SJSA1 (cell line): ENCODE data around the gene RALGAPA2. TPM values are rescaled to one million over a fixed set of nuclear protein-coding genes. Genes with fewer than 3 reads are reported as not detected.

ENCODE experiments used
- DNase-seq, 2 experiments: peaks; one replicate each; pipeline ENCODE4 v3.0.0-alpha.2; 2015 to 2020; ENCODE audit warnings: low spot score in 2 of 2, low read depth in 1 of 2
- H3K27ac ChIP-seq: fragments of 250-450 bp; sonication (Bioruptor Pico); 2 replicates; pipeline ENCODE4 v1.5.1; 2020; ENCODE audit warnings: mild to moderate bottlenecking, moderate library complexity
- H3K27me3 ChIP-seq: fragments of 250-450 bp; sonication (Bioruptor Pico); replicated peaks from 2 replicates; pipeline ENCODE4 v1.5.1; 2020; ENCODE audit warnings: mild to moderate bottlenecking, moderate library complexity
- H3K36me3 ChIP-seq: fragments of 250-450 bp; sonication (Bioruptor Pico); 2 replicates; pipeline ENCODE4 v1.5.1; 2020; ENCODE audit warnings: mild to moderate bottlenecking
- H3K4me1 ChIP-seq: fragments of 250-450 bp; sonication (Bioruptor Pico); replicated peaks from 2 replicates; pipeline ENCODE4 v1.6.1; 2021; ENCODE audit warnings: mild to moderate bottlenecking
- H3K4me3 ChIP-seq: fragments of 250-450 bp; sonication (Bioruptor Pico); 2 replicates; pipeline ENCODE4 v1.5.1; 2020; ENCODE audit warnings: mild to moderate bottlenecking
- H3K9me3 ChIP-seq: fragments of 250-450 bp; sonication (Bioruptor Pico); replicated peaks from 2 replicates; pipeline ENCODE4 v1.5.1; 2020; ENCODE audit warnings: mild to moderate bottlenecking
- total RNA-seq: library from RNA; depleted of rRNA; stranded (reverse); fragments of >200 nt; shearing (Covaris generic); gene quantifications from 2 replicates; pipeline ENCODE4 v1.2.3, GENCODE V29; 2014

Gene RALGAPA2
- total RNA-seq, 1 experiment from 2014 or later, result 5.9 TPM

DNA sequence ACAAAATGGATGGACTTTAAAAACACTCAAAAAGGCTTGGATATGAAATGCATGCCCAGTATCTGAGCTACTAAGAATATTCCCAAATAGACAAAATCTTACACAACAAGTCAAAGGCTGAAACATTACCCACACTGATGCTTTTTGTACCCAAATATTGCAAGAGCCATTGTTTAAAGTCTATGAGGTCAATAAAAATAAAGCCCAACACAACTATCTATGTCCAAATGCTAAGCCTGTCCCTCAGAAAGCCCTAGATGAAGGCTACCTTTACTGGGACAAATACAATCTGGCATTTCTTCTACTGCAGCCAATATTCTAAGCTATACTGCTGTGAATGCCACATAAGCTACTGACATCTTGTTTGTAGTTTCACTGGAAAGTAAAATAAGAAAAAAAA, 54.3 kb downstream of the RALGAPA2 start:
- Histone ChIP-seq H3K4me3 (no peak overlapping the region), H3K27ac (no peak overlapping the region), H3K4me1 (no peaks in the 10 kb centered on the region), H3K9me3 (no peaks in the 10 kb centered on the region), H3K36me3 (no peaks in the 10 kb centered on the region), H3K27me3 (no peaks in the 10 kb centered on the region)
- DNase-seq, result no peak

DNA sequence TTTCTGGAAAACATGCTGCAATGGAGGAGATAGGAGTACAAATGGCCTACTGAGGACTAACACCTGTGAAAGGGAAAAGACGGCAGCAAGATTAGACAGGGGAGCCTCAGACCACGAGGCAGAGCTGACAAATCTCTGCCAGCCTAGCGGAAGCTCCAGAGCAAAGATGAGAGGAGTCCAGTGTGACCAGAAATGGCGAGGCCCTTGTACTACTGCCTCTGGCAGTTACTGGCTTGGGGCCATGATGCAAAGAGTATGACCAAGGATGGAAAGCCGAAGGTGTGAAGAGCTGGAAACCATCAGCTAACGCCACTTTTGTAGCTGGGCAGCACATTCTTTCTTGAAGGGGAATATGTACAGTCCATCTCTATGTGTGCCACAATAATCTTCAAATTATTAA, 55.4 kb downstream of the RALGAPA2 start:
- no peak overlapping the region for H3K4me3 ChIP-seq
- no peaks in the 10 kb centered on the region for H3K36me3 ChIP-seq
- DNase-seq, result no peak

DNA sequence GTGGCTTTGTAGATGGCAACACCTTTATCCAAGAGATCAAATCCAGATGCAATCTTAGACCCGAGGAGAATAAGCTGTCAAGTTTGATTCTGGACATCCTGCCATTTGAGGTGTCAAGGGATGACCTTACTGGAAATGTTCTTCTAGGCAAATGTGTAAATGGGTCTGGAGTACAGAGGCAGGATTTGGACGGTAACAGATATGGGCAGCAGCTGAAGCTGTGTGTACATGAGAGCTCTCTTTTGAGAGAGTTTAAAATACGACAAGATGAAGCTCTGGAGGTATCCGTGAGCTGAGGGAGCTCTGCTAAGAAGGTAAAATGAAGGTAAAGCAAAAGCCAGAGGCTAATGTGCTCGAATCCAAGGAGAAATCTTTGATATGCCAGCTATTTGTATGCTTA, 56.6 kb downstream of the RALGAPA2 start:
- no peaks in the 10 kb centered on the region for H3K36me3 ChIP-seq
- H3K4me1 ChIP-seq, result no peaks in the 10 kb centered on the region
- no peaks in the 10 kb centered on the region for H3K9me3 ChIP-seq
- no peaks in the 10 kb centered on the region for H3K27me3 ChIP-seq
- no peak for DNase-seq
- H3K27ac ChIP-seq, result no peak overlapping the region
- H3K4me3 ChIP-seq, result no peak overlapping the region

More for the DNA sequence above, 55.4 kb downstream of the RALGAPA2 start:
- Histone ChIP-seq H3K27ac (no peak overlapping the region), H3K9me3 (no peaks in the 10 kb centered on the region), H3K27me3 (no peaks in the 10 kb centered on the region), H3K4me1 (no peaks in the 10 kb centered on the region)

DNA sequence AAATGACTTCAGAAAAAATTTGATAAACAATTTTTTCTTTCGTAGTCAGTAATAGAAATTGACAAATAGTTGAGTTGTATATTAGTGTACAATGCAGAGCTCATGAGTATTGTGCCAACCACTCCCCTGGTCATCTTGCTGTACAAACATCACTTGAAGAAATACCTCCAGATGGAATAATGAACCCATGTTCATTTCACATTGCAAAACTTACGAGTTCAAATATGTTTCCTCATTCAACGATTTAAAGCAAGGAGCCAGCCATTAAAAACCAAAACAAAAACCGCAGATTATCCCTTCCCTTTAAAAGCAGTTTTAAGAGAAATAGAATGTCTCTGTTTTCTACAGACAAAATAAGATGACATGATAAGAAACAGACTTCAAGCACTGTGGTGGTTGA, 62.5 kb downstream of the RALGAPA2 start:
- no peaks in the 10 kb centered on the region for H3K27me3 ChIP-seq
- DNase-seq, result no peak
- H3K4me1 ChIP-seq, result no peaks in the 10 kb centered on the region
- H3K36me3 ChIP-seq, result no peaks in the 10 kb centered on the region
- no peak overlapping the region for H3K4me3 ChIP-seq
- H3K27ac ChIP-seq, result no peak overlapping the region
- H3K9me3 ChIP-seq, result no peaks in the 10 kb centered on the region

DNA sequence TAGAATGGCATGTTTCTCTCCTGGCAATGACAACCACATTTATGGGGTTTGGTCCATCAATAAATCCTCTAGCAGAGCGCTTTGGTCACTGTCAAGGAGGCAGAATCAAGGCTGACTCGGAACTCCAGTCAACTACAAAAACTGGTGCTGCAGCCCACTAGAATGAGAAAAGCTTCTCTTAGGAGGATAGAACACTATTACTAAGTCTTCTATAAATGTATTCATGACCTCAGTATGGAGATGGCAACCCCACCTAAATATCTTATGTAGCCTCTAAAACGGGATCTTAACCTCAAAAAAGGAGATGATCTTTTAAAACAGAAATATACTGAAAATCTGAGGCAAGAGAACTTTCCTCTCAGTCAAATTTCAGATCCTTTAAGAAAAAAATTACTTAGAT, 68.5 kb downstream of the RALGAPA2 start:
- no peak for DNase-seq
- no peak overlapping the region for H3K27ac ChIP-seq
- H3K4me3 ChIP-seq, result no peak overlapping the region
- H3K27me3 ChIP-seq, result no peaks in the 10 kb centered on the region
- H3K4me1 ChIP-seq, result no peaks in the 10 kb centered on the region
- H3K9me3 ChIP-seq, result no peaks in the 10 kb centered on the region
- no peaks in the 10 kb centered on the region for H3K36me3 ChIP-seq

DNA sequence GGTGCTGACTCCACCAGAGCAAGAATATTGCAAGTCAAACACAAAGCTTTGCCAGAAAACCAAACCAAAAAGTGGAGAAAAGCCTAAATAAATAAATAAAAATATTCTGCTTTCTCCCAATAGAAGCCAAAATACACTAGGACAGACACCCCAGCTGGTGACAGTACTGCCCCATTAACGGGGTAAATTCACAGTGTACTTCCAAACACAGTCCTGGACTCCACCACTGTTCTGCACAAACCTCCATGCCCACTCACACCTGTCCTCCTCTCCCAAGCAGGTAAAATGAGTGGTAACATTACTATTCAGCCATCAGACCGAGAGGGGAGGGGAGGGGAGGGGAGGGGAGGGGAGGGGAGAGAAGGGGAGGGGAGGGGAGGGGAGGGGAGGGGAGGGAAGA, 70.7 kb downstream of the RALGAPA2 start:
- Histone ChIP-seq H3K4me3 (no peak overlapping the region), H3K27me3 (no peaks in the 10 kb centered on the region), H3K4me1 (no peaks in the 10 kb centered on the region), H3K9me3 (no peaks in the 10 kb centered on the region), H3K27ac (no peak overlapping the region), H3K36me3 (no peaks in the 10 kb centered on the region)
- no peak for DNase-seq

DNA sequence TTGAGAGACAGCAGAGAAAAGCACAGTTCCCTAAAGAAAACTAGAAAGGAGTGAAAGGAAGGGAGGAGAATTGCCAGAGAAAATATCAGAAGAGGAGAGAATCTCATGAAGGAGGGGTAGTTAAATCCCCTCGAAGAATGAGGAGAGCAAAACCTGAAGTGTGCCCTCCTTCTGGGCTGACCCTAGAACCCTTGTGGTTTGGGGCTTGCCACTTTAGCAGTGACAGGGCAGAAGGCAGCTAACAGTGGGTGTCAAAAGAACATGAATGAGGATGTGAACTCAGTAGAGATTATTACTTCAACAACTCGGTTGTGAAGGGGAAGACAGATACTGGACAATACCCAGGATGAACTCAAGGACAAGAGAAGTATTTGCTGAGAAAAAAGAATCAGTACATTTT, 73.6 kb downstream of the RALGAPA2 start:
- no peaks in the 10 kb centered on the region for H3K27me3 ChIP-seq
- no peak overlapping the region for H3K4me3 ChIP-seq
- H3K4me1 ChIP-seq, result no peaks in the 10 kb centered on the region
- no peaks in the 10 kb centered on the region for H3K9me3 ChIP-seq
- no peak for DNase-seq
- no peak overlapping the region for H3K27ac ChIP-seq
- H3K36me3 ChIP-seq, result no peaks in the 10 kb centered on the region

DNA sequence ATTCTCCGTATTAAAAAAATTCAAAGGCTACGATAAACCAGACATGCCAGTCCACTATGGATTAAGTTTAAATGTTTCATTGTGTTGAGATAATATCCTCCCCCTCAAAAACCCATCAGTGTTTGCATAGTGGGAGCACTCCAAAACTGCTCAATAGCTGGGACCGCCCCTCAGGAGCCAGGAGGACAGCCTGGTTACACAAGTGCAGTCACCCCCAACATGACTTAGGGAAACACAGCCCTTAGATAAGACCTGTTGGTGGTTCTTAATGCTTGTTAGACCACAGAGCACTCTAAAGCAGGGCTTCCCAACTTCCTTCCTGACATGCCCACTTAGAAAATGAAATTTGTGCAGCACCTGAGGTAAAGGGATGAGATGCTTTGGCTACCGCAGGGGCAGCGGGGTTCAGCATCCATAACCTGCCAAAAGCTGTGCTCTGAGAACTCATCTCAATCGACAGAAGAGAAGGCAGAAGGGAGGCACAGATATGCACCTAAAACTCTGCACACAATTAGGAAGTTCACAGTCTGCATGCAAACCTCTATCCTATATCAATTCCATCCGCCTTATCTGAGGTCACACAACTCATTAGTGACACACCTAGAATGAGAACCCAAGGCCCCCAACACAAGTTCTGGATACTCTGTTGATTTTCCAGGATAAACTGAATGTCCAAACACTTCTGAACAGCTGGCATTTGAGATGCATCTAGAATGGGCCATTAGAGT, 74.3 kb downstream of the RALGAPA2 start:
- no peaks in the 10 kb centered on the region for H3K9me3 ChIP-seq
- no peak overlapping the region for H3K4me3 ChIP-seq
- H3K27ac ChIP-seq, result no peak overlapping the region
- no peaks in the 10 kb centered on the region for H3K4me1 ChIP-seq
- no peak for DNase-seq
- H3K36me3 ChIP-seq, result no peaks in the 10 kb centered on the region
- no peaks in the 10 kb centered on the region for H3K27me3 ChIP-seq

DNA sequence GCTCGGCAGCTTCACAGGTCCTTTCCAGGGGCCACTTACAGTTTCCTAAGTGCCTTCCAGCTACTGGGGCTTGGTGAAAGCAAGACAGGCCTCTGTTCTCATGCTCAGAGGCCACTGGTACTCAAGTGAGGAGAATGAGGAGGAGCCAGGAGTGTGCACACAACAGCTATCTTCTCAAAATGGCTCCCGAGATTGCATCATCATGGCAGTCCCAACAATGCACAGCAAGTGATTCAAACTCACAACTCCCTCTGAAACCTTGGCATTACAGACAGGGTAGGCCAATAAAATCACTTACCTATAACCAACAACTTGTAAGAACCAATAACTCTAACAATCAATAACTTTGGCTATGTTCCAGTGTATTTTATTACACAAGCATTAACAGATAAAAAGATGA, 77.4 kb downstream of the RALGAPA2 start:
- Histone ChIP-seq H3K27me3 (no peaks in the 10 kb centered on the region), H3K27ac (no peak overlapping the region), H3K4me1 (no peaks in the 10 kb centered on the region), H3K4me3 (no peak overlapping the region), H3K36me3 (no peaks in the 10 kb centered on the region), H3K9me3 (no peaks in the 10 kb centered on the region)
- no peak for DNase-seq

DNA sequence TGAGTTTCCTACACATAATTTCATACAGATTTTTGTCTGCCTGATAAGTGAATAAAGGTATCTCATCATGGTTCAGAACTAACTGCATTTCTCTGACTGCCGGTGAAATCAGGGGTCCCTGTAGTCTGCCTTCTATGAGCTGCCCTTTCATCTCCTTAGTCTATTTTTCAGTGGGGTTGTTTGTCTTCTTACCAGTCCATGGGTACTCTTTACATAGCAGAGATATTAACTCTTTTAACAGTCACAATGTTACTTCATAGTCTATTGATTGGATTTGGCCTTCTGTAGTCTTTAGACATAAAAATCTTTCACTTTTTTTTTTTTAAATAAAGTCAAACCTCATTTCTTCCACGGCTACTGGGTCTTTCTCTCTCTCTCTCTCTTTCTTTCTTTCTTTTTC, 79.8 kb downstream of the RALGAPA2 start:
- no peaks in the 10 kb centered on the region for H3K4me1 ChIP-seq
- no peaks in the 10 kb centered on the region for H3K9me3 ChIP-seq
- H3K27ac ChIP-seq, result no peak overlapping the region
- H3K36me3 ChIP-seq, result no peaks in the 10 kb centered on the region
- no peak overlapping the region for H3K4me3 ChIP-seq
- DNase-seq, result no peak
- H3K27me3 ChIP-seq, result no peaks in the 10 kb centered on the region

DNA sequence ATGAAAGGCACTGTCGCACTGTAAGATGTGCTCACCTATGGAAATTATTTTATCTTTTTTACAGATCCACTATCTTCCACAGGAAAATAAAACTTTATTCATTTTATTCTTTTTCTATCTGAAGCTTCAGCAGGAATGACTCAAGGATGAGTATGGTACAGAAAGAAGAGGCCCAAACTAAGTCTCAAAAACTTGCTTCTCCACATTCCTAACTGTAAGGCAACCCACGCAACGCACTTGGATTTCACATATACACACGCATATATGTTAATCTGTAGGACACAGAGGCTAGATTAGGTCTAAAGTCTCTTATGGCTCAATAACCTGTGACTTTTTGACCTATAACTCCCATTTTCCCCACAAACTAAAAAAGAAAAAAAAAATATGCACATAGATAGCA, 81.9 kb downstream of the RALGAPA2 start:
- Histone ChIP-seq H3K9me3 (no peaks in the 10 kb centered on the region), H3K4me3 (no peak overlapping the region), H3K36me3 (no peaks in the 10 kb centered on the region), H3K27ac (no peak overlapping the region), H3K27me3 (no peaks in the 10 kb centered on the region), H3K4me1 (no peaks in the 10 kb centered on the region)
- no peak for DNase-seq

DNA sequence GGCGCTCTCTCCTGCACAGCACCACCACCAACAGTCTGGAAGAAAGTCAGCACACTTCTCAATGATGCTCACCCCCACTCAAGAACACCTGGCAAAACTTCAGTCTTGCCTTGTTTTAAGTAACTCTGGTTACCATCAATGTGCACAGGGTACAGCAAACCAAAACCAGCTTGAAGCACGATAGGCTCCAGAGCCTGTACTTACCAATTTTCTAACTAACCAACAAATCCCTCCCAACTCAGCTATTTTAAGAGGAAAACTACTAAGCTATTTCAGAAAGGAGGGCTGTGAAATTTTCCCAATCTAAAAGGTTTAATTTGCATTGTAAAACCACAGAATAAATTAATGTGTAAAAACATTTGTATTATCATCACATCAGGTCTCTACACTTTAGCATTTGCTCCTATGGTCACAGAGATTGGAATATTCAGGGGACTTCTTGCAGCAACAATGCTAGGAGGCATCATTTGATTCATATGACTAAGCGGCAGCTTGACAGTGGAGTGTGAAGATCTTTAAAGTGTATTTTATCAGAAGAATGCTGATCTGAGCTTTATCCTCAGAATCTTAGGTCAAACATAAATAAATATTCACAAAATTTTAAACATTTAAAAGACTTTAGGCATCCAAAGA, 82.8 kb downstream of the RALGAPA2 start:
- Histone ChIP-seq H3K4me1 (no peaks in the 10 kb centered on the region), H3K4me3 (no peak overlapping the region), H3K9me3 (no peaks in the 10 kb centered on the region), H3K27me3 (no peaks in the 10 kb centered on the region), H3K36me3 (no peaks in the 10 kb centered on the region), H3K27ac (no peak overlapping the region)
- DNase-seq, result no peak

DNA sequence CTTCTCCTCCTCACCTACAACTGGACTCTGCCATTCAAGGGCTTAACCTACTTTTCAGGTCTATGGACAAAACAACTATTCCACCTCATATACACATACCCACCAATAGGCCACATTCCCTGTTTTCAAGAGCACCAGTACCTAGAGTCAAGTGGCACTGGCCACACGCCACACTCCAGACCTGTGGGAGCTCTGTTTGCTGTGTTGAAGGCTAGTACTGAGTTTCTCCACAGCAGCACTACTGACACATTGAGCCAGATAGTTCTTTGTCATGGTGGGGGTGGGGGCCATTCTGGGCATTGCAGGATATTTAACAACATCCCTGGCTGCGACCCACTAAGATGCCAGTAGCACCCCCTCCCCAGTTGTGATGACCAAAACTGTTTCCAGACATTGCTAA, 84.1 kb downstream of the RALGAPA2 start:
- Histone ChIP-seq H3K27me3 (no peaks in the 10 kb centered on the region), H3K4me3 (no peak overlapping the region), H3K4me1 (no peaks in the 10 kb centered on the region), H3K27ac (no peak overlapping the region), H3K36me3 (no peaks in the 10 kb centered on the region), H3K9me3 (no peaks in the 10 kb centered on the region)
- no peak for DNase-seq

DNA sequence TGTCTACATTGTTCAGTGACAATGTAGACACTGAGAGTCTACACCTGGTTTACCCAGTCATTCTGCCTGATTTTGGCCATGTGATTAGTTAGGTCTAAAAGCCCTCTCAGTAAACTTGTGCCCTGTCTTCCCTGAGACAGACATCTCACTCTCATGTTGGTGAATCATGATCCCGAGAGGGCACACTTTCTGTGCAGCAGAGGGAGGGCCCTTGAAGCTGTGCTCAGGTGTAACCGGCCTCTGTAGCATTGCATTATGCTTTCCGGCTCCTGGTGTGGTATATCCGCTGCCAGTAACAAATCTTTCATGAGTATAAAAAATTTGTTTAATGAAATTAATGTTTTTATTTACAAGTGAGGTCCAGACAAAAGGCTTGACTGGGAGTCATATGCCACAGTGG, 85.0 kb downstream of the RALGAPA2 start:
- H3K9me3 ChIP-seq, result no peaks in the 10 kb centered on the region
- H3K27me3 ChIP-seq, result no peaks in the 10 kb centered on the region
- no peak overlapping the region for H3K27ac ChIP-seq
- no peak overlapping the region for H3K4me3 ChIP-seq
- H3K4me1 ChIP-seq, result no peaks in the 10 kb centered on the region
- DNase-seq, result no peak
- H3K36me3 ChIP-seq, result no peaks in the 10 kb centered on the region

DNA sequence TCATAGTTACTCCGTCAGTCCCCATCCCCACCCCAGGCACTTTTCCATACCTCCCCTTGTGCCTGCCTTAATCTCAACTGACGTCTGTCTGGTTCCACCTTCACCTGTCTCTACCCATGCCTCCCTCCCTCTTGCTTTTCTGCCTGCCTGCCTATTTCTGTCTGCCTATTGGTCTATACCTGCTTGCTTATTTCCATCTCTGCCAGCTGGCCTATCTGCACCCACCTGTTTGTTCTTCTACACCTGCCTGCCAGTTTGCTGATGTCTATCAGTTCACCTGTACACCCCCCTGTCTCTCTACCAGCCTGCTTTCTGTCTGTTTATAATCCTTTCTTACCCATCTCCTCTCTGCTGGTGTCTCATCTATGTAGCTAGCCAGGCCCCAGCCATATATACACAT, 87.5 kb downstream of the RALGAPA2 start:
- no peaks in the 10 kb centered on the region for H3K36me3 ChIP-seq
- no peak overlapping the region for H3K27ac ChIP-seq
- no peak for DNase-seq
- H3K9me3 ChIP-seq, result no peaks in the 10 kb centered on the region
- H3K27me3 ChIP-seq, result no peaks in the 10 kb centered on the region
- no peaks in the 10 kb centered on the region for H3K4me1 ChIP-seq
- no peak overlapping the region for H3K4me3 ChIP-seq
